Vagina (tissue), 2 donors: Measurements from ENCODE around the gene NTRK1. TPM values are rescaled to one million over a fixed set of nuclear protein-coding genes. Genes with fewer than 3 reads are reported as not detected.
"Not testable (repeated sequence)": the region's sequence is repeated elsewhere in the genome, so short reads cannot be mapped to it uniquely, and the experiment has no call there.

Experiments used
- DNase-seq, 2 donors: peaks; one replicate each; pipeline ENCODE4 v3.0.0-alpha.2; 2017; ENCODE audit errors: extremely low spot score in 2 of 2
- H3K27ac ChIP-seq: fragments of 200-600 bp; sonication (generic); one replicate; pipeline ENCODE4 v1.5.1; 2019
- H3K27me3 ChIP-seq: fragments of 200-600 bp; sonication (generic); one replicate; pipeline ENCODE4 v1.5.1; 2019
- H3K36me3 ChIP-seq, 2 donors: fragments of 200-600 bp; sonication (generic); one replicate each; pipeline ENCODE4 v1.5.1; 2017 to 2019
- H3K4me1 ChIP-seq: fragments of 200-600 bp; sonication (generic); one replicate; pipeline ENCODE4 v1.5.1; 2019
- H3K4me3 ChIP-seq, 2 donors: fragments of 200-600 bp; sonication (generic); 1 replicate in 1 of 2; 2 replicates in 1 of 2; pipeline ENCODE4 v1.5.1; 2016 to 2019
- H3K9me3 ChIP-seq: fragments of 200-600 bp; sonication (generic); one replicate; pipeline ENCODE4 v1.5.1; 2019
- CTCF ChIP-seq, 3 experiments: fragments of 450-650 bp in 2 of 3; fragments of 200-600 bp in 1 of 3; sonication (generic) in 1 of 3; IDR thresholded peaks; one replicate each; pipeline ENCODE4 v1.5.1; 2017 to 2019; ENCODE audit warnings: antibody characterized with exemption in 3 of 3, mild to moderate bottlenecking in 2 of 3, moderate library complexity in 2 of 3
- POLR2A ChIP-seq, 2 donors: fragments of 450-650 bp; IDR thresholded peaks; one replicate each; pipeline ENCODE4 v1.6.1; 2017; ENCODE audit warnings: antibody characterized with exemption in 2 of 2, mild to moderate bottlenecking in 2 of 2, moderate library complexity in 2 of 2
- POLR2AphosphoS5 ChIP-seq, 2 donors: sonication (generic); formaldehyde crosslinking; IDR thresholded peaks; one replicate each; pipeline ENCODE4 v1.9.0; 2017; ENCODE audit warnings: antibody characterized with exemption in 2 of 2, mild to moderate bottlenecking in 2 of 2, low read depth in 1 of 2; ENCODE audit not compliant: insufficient read depth in 1 of 2
- intact Hi-C: fragments of 100-400 bp; cut with DNase I; formaldehyde crosslinking; loops from one replicate; pipeline ENCODE4 v1.15.1; 2023
- total RNA-seq: library from RNA; depleted of rRNA; stranded (reverse); fragments of >200 nt; gene quantifications from one replicate; pipeline ENCODE4 v1.2.3, GENCODE V29; 2016

NTRK1 gene
- total RNA-seq, 1 donor from 2014 or later, result 2.9 TPM

- intact Hi-C loops, result loop anchor here (10.0 kb wide), 1 partner anchor 141 kb away; no protein-coding TSS in a partner anchor
- Histone ChIP-seq H3K4me3 (no peak overlapping the region), H3K36me3 (no peaks in the 10 kb centered on the region), H3K27me3 (peaks cover 16% of the 10 kb centered on the region), H3K9me3 (no peaks in the 10 kb centered on the region), H3K4me1 (peaks cover 34% of the 10 kb centered on the region), H3K27ac (no peak overlapping the region)
- TF ChIP-seq CTCF (IDR thresholded peaks at IDR 0.05) (no peak), POLR2AphosphoS5 (IDR thresholded peaks at IDR 0.05; ENCODE audit: insufficient read depth in 1 of 2, low read depth in 1 of 2) (no peak), POLR2A (IDR thresholded peaks at IDR 0.05) (no peak)
- no peak for DNase-seq
These were observed 63.2 kb downstream of the NTRK1 start for GRCh38 chr1:156923670-156924477.

GRCh38 chr1:156924478-156925153 lies 64.0 kb downstream of the NTRK1 start:
- no peaks in the 10 kb centered on the region for H3K36me3 ChIP-seq
- H3K9me3 ChIP-seq, result no peaks in the 10 kb centered on the region
- no peak for DNase-seq
- peaks cover 34% of the 10 kb centered on the region for H3K4me1 ChIP-seq
- H3K27ac ChIP-seq, result no peak overlapping the region
- TF ChIP-seq POLR2A (IDR thresholded peaks at IDR 0.05), result no peak
- no peak for TF ChIP-seq POLR2AphosphoS5 (IDR thresholded peaks at IDR 0.05; ENCODE audit: insufficient read depth in 1 of 2, low read depth in 1 of 2)
- TF ChIP-seq CTCF (IDR thresholded peaks at IDR 0.05), result no peak
- intact Hi-C loops, result loop anchor here (10.0 kb wide), 1 partner anchor 140 kb away; no protein-coding TSS in a partner anchor
- no peak overlapping the region for H3K4me3 ChIP-seq
- peaks cover 16% of the 10 kb centered on the region for H3K27me3 ChIP-seq

- Histone ChIP-seq H3K4me1 (peaks cover 29% of the 10 kb centered on the region), H3K27ac (no peak overlapping the region), H3K4me3 (no peak overlapping the region), H3K27me3 (peaks cover 16% of the 10 kb centered on the region), H3K36me3 (no peaks in the 10 kb centered on the region), H3K9me3 (no peaks in the 10 kb centered on the region)
- DNase-seq, result no peak
- TF ChIP-seq POLR2A (IDR thresholded peaks at IDR 0.05), result no peak
- TF ChIP-seq CTCF (IDR thresholded peaks at IDR 0.05), result no peak
- no peak for TF ChIP-seq POLR2AphosphoS5 (IDR thresholded peaks at IDR 0.05; ENCODE audit: insufficient read depth in 1 of 2, low read depth in 1 of 2)
- intact Hi-C loops, result loop anchor here (10.0 kb wide), 1 partner anchor 139 kb away; no protein-coding TSS in a partner anchor
These were observed 64.7 kb downstream of the NTRK1 start for GRCh38 chr1:156925154-156926010.

GRCh38 chr1:156926175-156926574 lies 65.5 kb downstream of the NTRK1 start:
- Histone ChIP-seq H3K4me1 (peaks cover 24% of the 10 kb centered on the region), H3K4me3 (no peak overlapping the region), H3K27ac (no peak overlapping the region), H3K27me3 (peaks cover 16% of the 10 kb centered on the region), H3K9me3 (no peaks in the 10 kb centered on the region), H3K36me3 (no peaks in the 10 kb centered on the region)
- DNase-seq, result no peak
- no peak for TF ChIP-seq CTCF (IDR thresholded peaks at IDR 0.05)
- TF ChIP-seq POLR2AphosphoS5 (IDR thresholded peaks at IDR 0.05; ENCODE audit: insufficient read depth in 1 of 2, low read depth in 1 of 2), result no peak
- TF ChIP-seq POLR2A (IDR thresholded peaks at IDR 0.05), result no peak
- intact Hi-C loops, result loop anchor here (10.0 kb wide), 1 partner anchor 139 kb away; no protein-coding TSS in a partner anchor

- Histone ChIP-seq H3K27me3 (peaks cover 16% of the 10 kb centered on the region), H3K4me1 (peaks cover 24% of the 10 kb centered on the region)
- intact Hi-C loops, result loop anchor here (10.0 kb wide), 1 partner anchor 138 kb away; no protein-coding TSS in a partner anchor
- H3K4me3 ChIP-seq, H3K9me3 ChIP-seq, H3K36me3 ChIP-seq, H3K27ac ChIP-seq, DNase-seq: not testable (repeated sequence)
These were observed 66.0 kb downstream of the NTRK1 start for GRCh38 chr1:156926695-156927094.
